GM15510 (cell line): ENCODE measurements around the gene TRAF7.

Experiments used
- POLR2A ChIP-seq: IDR thresholded peaks from 3 replicates; pipeline ENCODE4 v1.6.1; 2011; ENCODE audit warnings: borderline replicate concordance; ENCODE audit not compliant: insufficient read length; ENCODE audit errors: extremely low read depth

Gene TRAF7

DNA sequence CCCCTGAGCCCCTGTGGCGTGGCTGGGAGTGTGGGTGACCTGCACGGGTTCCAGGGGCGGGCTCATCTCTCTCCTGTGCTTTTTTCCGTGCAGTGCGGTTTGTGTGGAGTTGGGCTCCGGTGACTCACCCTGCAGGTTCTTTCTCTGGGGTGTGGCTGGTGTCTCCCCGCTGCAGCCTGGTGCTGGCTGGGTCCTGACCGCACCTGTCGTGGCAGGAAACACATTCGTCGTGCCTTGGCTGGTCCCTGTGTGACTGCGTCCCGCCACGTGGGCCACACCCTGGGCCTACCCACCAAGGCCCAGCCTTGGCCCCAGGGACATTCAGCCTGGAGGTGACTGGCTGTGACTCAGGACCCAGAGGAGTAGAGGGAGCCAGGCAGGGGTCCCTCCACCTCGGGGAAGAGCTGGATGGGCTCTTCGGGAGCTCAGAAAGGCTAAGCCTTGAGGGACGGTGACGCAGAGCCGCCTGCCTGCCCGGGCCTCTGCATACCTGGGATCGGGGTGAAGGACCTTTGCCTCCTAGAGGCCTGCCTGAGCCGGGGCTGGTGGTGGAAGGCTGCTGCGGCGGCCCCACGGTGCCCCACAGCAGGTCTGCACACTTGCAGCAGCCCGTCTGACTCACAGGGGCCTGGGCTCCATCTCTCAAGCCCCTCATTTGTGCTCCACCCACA lies 7.8 kb downstream of the TRAF7 start:
- no peak for TF ChIP-seq POLR2A

DNA sequence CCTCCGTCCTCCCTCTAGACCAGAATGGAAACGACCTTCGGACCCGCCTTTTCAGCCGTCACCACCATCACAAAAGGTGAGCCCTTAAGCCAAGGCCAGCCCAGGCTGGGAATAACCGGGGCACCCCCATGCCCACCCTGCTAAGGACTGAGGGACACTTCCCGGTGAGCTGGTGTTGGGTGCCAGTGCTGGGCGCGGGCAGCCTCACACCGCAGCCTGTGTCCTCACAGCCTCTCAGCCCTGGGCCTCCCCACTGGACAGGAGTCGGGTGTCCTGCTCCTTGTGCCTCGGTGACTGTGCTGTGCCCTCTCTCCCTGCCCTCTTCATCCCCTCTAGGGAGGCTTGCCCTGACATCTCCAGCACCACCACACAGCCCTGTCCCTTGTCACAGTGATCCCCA lies 10.3 kb downstream of the TRAF7 start:
- TF ChIP-seq POLR2A: no peak

DNA sequence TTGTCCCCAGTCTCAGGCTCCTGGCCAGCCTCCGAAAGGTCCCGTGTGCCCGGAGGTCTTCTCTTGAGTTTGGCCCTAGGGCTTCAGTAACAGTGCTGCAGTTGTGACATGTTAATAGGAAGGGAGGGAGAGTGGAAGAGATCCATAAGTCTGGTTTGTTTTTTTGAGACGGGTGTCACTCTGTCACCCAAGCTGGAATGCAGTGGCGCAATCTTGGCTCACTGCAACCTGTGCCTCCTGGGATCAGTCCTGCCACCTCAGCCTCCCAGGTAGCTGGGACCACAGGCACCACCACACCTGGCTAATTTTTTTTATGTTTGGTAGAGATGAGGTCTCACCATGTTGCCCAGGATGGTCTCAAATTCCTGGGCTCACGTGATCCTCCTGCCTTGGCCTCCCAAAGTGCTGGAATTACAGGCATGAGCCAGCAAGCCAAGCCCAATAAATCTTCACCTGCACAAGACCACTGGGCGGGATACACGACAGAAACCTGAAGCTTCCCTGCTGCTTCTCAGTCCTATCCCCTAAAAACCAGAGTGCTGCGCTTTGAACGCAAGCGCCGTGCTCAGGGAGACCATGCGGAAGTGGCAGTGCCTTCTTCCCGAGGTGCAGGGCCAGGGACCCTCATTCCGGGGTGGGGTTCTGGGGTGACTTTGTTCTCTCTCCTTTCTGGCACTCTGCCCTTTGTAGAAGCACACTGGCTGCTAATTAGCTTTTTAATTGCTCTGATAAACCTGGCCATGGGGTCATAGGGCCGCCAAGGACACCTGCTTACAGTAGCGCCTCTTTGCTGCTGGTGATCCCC lies 10.9 kb downstream of the TRAF7 start:
- no peak for TF ChIP-seq POLR2A

DNA sequence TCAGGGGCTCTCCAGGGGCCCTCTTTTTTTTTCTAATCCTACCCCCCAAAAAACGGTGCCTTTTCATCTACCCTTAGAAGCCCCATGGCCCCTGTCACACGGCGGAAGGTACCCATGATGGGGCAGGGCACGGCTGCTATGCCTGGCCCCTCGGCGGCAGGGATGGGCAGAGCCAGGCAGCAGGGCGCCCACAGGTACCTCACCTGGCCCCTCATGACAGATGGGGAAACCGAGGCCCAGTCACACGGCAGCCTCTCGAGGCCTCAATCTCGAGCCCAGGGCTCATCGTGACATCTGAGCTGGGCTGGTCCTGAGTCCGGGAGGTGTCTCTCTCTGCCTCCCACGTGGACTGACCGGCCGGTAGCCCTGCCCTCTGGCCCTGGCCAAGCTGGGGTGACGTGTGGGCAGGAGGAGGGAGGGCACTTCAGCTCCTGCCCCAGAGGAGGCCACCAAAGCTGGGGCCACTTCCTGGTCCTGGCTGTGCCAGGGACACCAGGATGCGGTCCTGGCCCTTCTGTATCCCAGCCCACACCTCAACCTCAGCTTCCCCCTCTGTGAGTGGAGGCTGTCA lies 11.6 kb downstream of the TRAF7 start:
- TF ChIP-seq POLR2A: no peak

DNA sequence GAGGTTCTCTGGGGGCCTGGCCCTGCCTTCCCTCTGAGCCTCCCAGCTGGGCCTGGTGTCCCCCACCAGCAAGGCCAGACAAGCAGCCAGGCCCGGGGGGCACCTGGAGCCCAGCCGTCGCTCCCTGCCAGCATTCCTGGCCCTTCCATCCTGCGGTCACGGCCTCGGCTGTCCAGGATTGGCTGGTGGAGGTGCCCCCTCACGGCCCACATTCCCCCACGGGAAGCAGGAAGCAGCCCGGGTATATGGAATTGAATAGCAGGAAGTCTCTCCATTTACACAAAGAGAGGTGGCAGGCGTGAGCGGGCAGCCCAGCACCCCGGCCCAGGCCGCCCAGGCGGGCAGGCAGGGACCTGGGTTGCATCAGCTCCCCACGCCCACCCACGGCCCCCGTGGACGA lies 14.5 kb downstream of the TRAF7 start:
- no peak for TF ChIP-seq POLR2A

DNA sequence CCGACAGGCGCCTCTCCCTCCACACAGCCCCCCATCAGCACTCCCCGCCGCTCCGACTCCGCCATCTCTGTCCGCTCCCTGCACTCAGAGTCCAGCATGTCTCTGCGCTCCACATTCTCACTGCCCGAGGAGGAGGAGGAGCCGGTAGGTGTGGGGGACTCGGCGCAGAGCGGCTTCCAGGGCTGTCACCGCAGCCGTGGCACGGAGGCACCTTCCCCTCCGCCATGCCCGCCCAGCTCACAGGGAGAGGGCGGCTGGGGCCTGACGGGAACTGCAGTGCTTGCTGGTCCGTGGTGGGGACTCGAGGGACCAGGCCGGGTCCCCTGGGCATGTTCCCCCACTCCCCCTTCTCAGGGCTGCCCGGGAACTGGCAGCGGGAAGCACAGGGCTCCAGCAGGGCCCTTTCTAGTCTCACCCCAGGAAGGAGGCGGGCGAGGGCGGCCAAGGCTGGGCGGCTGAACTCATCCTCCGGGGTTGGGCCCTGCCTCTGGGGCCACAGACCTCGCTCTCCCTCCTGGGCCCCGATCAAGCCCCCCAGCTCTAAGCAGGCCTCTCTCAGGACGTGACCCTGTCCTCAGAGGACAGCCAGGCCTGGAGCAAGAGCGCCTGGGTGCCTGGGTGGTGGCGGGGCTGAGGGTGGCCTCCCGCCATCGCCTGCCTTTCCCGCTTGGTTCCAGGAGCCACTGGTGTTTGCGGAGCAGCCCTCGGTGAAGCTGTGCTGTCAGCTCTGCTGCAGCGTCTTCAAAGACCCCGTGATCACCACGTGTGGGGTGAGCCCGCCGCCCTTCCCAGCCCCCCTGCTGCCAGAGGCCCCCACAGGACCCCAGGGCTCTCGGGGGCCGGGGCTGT lies 15.2 kb downstream of the TRAF7 start:
- no peak for TF ChIP-seq POLR2A

DNA sequence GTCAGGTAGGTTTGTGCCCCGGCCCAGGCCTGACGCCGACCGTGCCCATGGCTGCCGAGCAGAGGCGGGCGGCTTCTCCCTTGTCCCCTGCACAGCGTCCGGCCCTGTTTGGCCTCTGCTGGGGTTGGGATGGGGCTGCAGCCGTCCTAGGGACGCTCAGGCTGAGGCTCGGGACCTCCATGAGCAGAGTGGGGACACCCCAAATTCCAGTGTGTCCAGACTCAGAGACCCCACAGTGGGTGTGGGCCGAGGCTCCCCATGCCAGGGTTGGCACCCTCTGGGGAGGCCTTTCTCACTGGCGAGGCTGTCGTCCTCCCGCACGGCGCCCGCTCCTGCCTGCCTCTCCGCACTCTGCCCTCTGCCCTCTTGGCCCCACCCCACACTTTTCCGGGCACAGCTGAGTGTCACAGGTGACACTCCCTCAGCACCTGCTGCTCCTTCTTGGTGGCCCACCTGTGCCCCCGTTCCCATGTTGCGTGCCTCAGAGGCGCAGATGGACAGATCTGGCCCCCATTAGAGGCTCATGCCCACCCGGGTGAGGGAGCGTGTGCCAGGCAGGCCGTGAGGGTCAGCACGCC lies 16.1 kb downstream of the TRAF7 start:
- no peak for TF ChIP-seq POLR2A

DNA sequence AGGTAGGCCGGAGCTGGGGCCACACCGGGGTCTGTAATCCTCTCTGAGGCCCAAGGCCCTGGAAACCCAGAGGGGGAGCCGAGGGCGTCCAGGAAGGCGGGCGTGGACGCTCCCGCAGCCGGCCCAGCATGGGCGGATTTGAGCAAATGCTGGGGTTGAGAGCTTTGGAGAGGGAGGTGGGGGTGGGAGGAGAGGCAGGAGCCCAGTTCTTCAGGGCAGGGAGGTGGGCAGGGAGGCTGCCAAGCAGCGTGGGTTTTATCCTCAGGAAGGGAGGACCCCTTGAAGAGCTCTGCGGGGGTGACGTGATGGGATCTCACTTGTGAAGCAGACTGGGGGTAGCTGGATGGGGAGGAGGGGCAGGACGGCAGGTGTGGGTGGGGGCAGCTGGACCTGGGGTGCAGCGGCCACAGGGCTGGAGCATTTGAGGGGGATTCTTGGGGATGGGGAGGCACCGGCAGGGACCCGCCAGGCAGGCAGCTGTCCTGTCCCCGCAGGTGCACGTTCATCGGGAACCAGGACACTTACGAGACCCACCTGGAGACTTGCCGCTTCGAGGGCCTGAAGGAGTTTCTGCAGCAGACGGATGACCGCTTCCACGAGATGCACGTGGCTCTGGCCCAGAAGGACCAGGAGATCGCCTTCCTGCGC lies 17.2 kb downstream of the TRAF7 start:
- no peak for TF ChIP-seq POLR2A

DNA sequence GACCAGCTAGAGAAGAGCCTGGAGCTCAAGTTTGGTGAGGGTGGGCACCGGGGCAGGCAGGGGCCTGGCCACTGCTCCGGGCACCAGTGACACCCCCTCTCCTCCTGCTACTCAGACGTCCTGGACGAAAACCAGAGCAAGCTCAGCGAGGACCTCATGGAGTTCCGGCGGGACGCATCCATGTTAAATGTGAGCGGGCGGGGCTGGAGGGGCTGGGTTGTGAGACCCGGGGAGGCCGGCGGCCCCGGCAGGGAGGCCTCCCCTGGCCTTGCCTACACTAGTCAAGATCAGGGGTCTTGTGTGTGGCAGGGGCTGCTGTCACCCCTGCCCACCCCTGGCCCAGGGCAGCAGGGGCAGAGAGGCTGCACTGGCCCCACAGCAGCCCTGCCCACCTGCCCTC lies 17.8 kb downstream of the TRAF7 start:
- TF ChIP-seq POLR2A: no peak

DNA sequence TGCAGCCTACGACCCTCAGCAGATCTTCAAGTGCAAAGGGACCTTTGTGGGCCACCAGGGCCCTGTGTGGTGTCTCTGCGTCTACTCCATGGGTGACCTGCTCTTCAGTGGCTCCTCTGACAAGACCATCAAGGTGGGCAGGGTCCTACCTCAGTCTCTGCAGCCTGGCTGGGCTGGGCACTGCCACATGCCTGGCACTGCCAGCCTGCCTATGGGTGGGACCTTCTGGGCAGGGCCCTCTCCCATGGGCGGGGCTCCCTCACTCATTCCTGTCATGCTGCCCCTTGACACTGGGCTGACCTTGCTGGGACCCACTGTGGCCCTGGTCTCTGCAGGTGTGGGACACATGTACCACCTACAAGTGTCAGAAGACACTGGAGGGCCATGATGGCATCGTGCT lies 18.3 kb downstream of the TRAF7 start:
- TF ChIP-seq POLR2A: no peak

DNA sequence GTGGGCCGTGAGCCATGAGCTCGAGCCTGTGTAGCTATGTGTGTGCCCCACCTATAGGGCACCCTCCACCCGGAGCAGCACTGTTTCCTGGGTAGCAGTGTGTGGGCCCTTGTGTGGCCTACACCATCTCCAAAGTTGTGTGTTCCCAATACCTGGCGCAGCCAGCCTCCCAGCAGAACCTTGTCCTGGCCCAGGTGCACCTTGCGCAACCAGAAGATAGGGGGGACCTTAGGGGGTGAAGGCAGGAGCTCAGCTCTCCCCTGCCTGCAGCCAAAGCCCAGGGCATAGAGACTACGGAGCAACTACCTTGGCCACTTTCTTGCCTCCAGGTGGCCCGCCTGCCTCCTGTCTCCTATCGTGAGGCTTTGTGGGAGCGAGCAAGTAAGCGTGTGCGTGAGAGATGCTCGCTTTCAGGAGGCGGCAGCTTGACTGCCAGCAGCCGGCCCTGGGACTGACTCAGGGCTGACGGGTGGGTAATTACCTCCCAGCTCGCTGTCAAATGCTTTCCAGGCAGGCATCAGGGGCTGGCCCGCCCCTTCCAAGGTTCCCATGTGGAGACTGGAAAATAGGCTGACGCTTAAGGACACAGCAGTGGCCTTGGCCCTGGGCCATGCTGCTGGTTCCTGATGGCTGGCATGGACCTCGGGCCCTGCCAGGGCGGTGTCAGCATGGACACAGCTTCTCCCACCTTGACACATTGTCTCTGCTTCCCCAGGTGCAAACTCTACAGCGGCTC lies 19.0 kb downstream of the TRAF7 start:
- TF ChIP-seq POLR2A: no peak

DNA sequence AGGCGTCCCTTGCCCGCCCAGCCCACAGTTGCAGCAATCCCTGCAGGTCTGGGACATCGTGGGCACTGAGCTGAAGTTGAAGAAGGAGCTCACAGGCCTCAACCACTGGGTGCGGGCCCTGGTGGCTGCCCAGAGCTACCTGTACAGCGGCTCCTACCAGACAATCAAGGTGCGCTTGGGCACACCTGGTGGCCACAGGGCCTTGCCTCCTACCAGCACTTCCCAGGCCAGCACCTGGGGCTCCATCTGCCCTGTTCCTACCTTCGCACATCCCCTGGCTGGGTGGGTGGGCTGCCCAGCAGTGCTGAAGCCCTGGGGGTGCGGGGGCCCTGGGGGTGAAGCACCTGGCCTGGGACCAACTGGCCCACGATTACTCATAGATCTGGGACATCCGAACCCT lies 19.9 kb downstream of the TRAF7 start:
- no peak for TF ChIP-seq POLR2A

DNA sequence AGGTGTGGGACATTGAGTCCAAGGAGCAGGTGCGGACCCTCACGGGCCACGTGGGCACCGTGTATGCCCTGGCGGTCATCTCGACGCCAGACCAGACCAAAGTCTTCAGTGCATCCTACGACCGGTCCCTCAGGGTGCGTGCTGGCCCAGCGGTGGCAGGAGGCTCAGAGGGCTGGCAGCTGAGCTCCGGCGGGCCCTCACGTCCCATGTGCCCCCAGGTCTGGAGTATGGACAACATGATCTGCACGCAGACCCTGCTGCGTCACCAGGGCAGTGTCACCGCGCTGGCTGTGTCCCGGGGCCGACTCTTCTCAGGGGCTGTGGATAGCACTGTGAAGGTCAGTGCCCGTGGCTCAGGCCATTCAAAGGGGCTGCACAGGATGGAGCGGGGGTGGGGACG lies 20.5 kb downstream of the TRAF7 start:
- TF ChIP-seq POLR2A: no peak
